Posterior cingulate gyrus (tissue), 11 donors: ENCODE measurements around the gene ASTN2.

Source experiments
- DNase-seq, 10 donors: peaks; one replicate each; pipeline versions ENCODE4 v3.0.0 to v3.0.0-alpha.2; 2020 to 2021; ENCODE audit warnings: mixed read lengths in 3 of 10
- intact Hi-C: fragments of 100-400 bp; cut with DNase I; formaldehyde crosslinking; loops from one replicate; pipeline ENCODE4 v1.15.1; 2023

Gene ASTN2

DNA sequence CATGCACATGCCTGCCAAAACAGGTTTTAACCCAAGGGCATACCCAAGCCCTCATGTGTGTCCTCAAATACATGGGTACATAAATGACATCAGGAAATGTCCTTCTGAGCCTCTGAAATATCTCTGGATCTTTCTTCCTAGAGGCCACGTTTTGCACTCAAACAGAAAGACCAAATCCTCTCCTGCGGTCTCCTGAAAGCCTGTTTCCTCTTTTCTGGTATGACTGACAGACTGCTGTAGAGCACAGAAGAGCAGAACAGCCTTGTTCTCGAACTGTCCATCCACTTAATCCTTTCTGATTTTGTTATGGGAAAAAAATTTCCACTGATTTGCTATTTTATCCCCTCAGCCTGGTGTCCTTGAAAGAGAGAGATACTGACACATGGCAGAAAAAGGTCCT is 107.2 kb downstream of the ASTN2 start:
- DNase-seq: no peak

DNA sequence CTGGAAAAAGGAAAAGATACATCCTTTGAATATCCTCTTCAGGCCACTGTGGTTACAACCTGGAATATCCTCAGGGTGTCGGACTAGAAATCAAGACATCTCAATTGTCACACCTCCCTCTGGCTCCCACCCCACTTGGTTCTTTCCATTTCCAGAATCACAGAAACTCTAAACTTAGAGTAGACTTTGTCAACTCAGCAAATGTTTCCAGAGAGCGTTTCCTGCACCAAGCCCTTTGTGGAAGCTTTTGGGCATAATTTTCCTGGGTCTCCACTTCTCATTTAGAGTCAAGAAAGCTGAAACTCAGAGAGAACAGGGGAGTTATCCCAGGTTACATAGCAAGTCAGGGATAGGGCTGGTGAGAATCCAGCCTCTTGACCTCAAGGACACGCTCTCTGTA is 108.8 kb downstream of the ASTN2 start:
- DNase-seq: no peak
- intact Hi-C loops: no loop called here

More for the DNA sequence above, 107.2 kb downstream of the ASTN2 start:
- intact Hi-C loops: no loop called here

DNA sequence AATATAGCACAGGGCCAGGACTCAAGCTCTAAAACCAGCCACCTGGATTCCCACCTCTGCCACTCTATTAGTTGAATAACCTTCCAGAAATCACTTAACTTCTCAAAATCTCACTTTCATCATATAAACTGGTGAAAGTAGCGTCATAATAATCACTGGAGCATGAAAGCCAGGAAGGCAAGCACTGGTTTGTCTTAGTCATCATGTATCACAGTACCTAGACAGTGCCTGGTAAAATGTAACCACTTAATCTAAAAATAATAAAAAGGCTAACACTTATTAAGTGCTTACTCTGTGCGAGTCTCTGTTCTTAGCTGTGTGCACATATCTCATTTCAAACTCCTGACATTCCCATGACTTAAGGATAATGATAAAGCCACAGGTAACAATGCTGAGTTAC is 109.4 kb downstream of the ASTN2 start:
- no peak for DNase-seq
- intact Hi-C loops: no loop called here

DNA sequence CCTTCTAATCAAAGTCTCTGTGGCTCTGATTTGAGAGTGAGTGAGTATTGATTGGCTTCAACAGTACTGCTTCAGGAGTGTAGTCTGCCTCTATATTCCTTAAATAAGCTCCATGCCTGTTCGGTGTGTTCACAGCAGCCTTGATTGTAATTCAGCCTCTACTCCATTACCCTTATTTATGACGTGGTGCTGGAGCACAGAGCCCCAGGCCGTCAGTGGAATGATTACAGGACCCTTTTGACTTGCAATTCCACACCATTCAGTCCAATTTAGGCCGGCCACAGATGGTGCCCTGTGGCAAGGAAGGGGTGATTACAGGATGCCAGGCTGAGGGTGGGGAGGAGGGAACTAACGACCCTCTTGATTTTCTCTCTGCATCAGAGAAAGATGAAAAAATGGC is 110.3 kb downstream of the ASTN2 start:
- DNase-seq: no peak
- intact Hi-C loops: no loop called here

GRCh38 chr9:117303643-117304230 is 111.1 kb downstream of the ASTN2 start:
- no peak for DNase-seq

GRCh38 chr9:117302487-117302886 is 112.4 kb downstream of the ASTN2 start:
- intact Hi-C loops: no loop called here
- no peak for DNase-seq

More at GRCh38 chr9:117303643-117304230, 111.1 kb downstream of the ASTN2 start:
- intact Hi-C loops: no loop called here

DNA sequence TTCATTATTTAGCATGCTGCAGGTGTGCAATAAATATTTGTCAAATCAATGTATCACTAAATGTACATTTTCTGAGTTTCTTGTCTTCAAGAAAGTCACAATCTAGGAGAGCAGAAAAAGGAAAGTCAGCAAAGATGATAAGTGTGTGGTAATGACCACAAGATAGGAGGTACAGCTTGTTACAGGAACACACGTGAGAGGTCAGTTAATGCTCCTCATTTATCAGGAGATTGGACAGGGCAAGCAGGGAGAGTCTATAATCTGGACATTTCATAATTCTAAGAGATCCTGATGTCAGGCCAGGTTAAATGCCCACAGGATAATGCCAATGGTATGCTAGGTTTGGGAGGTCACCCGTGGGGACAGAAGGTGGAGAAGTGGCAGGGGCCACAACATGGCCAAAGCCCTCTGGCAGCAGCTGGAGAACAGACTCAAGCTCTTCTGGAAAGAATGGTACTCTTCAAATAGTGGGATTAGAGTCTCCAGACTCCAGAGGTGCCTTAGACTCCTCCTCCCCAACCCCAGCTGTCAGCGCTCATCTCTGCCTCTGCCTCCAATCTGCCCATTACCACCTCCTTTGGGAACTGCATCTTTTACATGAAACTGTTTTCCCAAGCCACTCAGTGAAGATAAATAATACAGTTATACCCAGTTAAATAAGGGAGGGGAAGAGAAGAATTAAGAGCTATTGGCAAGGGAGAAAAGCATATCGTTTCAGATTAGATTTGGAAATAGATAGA is 114.3 kb downstream of the ASTN2 start:
- intact Hi-C loops: no loop called here
- no peak for DNase-seq

- no peak for DNase-seq
- intact Hi-C loops: no loop called here
Measured at GRCh38 chr9:117296453-117296852, 118.4 kb downstream of the ASTN2 start.

- DNase-seq: peak in 5 of 10 donors; percentile 20 to 79 (median 39)
- intact Hi-C loops: no loop called here
Measured at GRCh38 chr9:117293206-117294114, 121.4 kb downstream of the ASTN2 start.

- intact Hi-C loops: no loop called here
- DNase-seq: peak in 3 of 10 donors; percentile 70 to 87 (median 85)
Measured at GRCh38 chr9:117290856-117291622, 123.8 kb downstream of the ASTN2 start.

DNA sequence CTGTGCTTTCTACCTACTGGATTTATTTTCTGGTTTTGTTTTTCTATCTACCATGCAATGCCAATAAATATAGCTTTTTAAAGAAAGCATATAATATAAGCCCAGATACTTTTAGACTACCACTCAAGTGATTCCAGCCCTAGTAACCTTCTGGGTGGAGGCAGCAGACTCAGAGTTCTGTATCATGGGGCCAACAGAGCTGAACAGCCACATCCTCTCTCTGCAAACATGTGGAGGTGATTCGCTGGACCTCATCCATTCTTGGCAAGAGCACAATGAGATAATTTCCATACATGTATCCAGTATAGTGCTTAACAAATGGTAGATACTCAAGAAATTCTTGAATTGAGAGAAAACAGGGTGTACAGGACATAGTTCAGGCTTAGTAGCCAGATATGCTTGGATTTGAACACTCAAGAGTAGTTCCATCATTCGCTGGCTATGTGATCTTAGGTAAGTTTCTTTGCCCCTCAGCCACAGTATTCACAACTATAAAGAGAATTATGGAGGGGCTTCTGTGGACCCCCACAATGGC is 124.5 kb downstream of the ASTN2 start:
- DNase-seq: no peak

GRCh38 chr9:117286245-117286644 is 128.6 kb downstream of the ASTN2 start:
- intact Hi-C loops: no loop called here

More for the DNA sequence above, 124.5 kb downstream of the ASTN2 start:
- intact Hi-C loops: no loop called here

GRCh38 chr9:117284414-117284813 is 130.4 kb downstream of the ASTN2 start:
- DNase-seq: no peak
- intact Hi-C loops: no loop called here

More at GRCh38 chr9:117286245-117286644, 128.6 kb downstream of the ASTN2 start:
- DNase-seq: peak in 2 of 10 donors; percentile 27 to 74

DNA sequence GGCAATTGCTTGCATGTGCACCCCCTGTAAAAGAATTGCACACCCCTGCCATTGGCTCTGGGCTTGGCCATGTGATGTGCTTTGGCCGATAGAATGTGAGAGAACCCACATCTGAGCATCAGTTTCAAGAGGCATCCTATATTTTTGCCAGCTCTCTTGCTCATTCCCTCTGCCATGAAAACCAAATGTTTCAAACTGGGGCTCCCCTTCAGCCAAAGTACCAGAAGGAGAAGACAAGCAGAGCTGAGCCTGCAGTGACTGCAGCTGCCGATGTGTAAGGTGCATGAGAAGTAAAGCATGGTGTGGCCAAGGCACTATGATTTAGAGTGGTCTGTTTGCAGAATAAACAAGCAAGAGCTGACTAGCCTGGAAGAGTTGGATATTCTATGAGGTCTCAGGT is 132.3 kb downstream of the ASTN2 start:
- DNase-seq: no peak
- intact Hi-C loops: no loop called here

GRCh38 chr9:117278471-117279035 is 136.3 kb downstream of the ASTN2 start:
- no peak for DNase-seq
- intact Hi-C loops: no loop called here

DNA sequence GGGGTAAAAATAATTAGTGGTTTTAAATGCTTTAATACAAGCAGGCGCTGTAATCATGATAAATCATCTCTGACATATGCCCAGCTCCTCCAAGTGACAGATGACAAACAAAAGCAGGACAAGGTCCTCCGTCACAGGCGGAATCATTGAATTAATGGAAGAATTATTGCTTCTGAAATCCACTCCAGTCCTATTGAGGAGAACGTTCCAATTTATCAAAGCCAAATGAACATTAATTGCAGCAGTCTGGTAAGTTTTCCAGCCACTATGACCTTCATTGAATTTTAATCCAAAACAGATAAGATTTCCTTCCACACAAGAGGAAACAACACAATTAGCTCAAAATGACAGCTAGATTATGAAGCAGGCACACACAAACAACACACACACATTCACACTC is 136.8 kb downstream of the ASTN2 start:
- intact Hi-C loops: no loop called here
- DNase-seq: no peak

- intact Hi-C loops: no loop called here
- DNase-seq: no peak
Measured at GRCh38 chr9:117276444-117276843, 138.4 kb downstream of the ASTN2 start.

GRCh38 chr9:117273612-117274011 is 141.2 kb downstream of the ASTN2 start:
- no peak for DNase-seq
- intact Hi-C loops: no loop called here

GRCh38 chr9:117268847-117269446 is 145.9 kb downstream of the ASTN2 start:
- no peak for DNase-seq
- intact Hi-C loops: no loop called here
